ENCODE data around the gene CHST8.
"Not testable (repeated sequence)": the region's sequence is repeated elsewhere in the genome, so short reads cannot be mapped to it uniquely, and the experiment has no call there.

The CHST8 gene

DNA sequence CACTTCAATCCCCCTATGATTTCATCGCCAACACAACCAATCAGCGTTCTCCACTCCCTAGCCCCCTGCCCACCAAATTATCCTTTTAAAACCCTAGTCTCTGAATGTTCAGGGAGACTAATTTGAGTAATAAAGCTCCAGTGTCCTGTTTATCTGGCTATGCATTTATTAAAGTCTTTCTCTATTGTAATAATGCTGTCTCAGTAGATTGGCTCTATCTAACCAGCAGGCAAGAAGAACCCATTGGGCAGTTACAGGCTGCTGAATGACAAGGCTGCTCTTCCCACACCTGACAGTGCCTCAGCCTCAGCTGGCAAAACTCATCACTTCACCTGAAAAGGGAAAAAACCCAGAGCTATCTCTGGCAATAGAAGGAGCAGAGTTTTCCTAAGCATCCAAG, 20.2 kb upstream of the CHST8 start:
- Histone ChIP-seq H3K9ac (ENCODE audit: low read depth in 1 of 2, low read length in 2 of 2) (no peak overlapping the region), H3K27ac (ENCODE audit: low read depth in 2 of 2, low read length in 2 of 2) (no peak overlapping the region), H3K4me3 (ENCODE audit: low read length in 2 of 2) (no peak overlapping the region), H3K9me3 (ENCODE audit: control insufficient read depth in 2 of 2, low read length in 2 of 2) (peaks cover 3 to 8% of the 10 kb centered on the region in 2 donors), H3K36me3 (ENCODE audit: control insufficient read depth in 2 of 2, insufficient read depth in 2 of 2, low read length in 2 of 2) (no peaks in the 10 kb centered on the region), H3K4me1 (ENCODE audit: control insufficient read depth in 2 of 2, insufficient read depth in 2 of 2, low read length in 2 of 2) (no peaks in the 10 kb centered on the region), H3K27me3 (ENCODE audit: control insufficient read depth in 2 of 2, insufficient read depth in 2 of 2, low read length in 2 of 2) (no peaks in the 10 kb centered on the region)

GRCh38 chr19:33602576-33603204, 19.1 kb upstream of the CHST8 start:
- Histone ChIP-seq H3K36me3 (ENCODE audit: control insufficient read depth in 2 of 2, insufficient read depth in 2 of 2, low read length in 2 of 2) (no peaks in the 10 kb centered on the region), H3K9me3 (ENCODE audit: control insufficient read depth in 2 of 2, low read length in 2 of 2) (peaks cover 3 to 8% of the 10 kb centered on the region in 2 donors), H3K4me1 (ENCODE audit: control insufficient read depth in 2 of 2, insufficient read depth in 2 of 2, low read length in 2 of 2) (no peaks in the 10 kb centered on the region), H3K4me3 (ENCODE audit: low read length in 2 of 2) (no peak overlapping the region), H3K27me3 (ENCODE audit: control insufficient read depth in 2 of 2, insufficient read depth in 2 of 2, low read length in 2 of 2) (no peaks in the 10 kb centered on the region), H3K9ac (ENCODE audit: low read depth in 1 of 2, low read length in 2 of 2) (no peak overlapping the region), H3K27ac (ENCODE audit: low read depth in 2 of 2, low read length in 2 of 2) (no peak overlapping the region)

DNA sequence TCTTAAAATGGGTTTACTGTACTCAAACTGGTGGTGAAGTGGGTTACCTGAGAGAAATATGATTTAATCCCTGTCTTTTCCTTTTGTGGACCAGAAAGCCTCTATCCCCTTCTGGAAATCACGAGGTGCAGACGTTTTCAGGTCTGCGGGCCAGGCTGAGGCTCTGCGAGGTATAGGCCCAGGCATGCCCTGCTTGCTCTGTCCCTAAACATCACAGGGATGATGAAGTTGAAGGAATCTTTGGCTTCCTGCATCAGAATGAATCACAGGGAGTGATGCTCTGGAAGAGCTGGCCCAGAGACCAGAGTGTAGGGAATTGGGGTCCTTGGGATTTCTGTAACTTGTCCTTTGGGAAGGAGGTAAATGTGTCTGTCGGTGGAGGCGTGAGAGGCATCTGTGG, 18.4 kb upstream of the CHST8 start:
- H3K9ac ChIP-seq (ENCODE audit: low read depth in 1 of 2, low read length in 2 of 2), result no peak overlapping the region
- no peaks in the 10 kb centered on the region for H3K36me3 ChIP-seq (ENCODE audit: control insufficient read depth in 2 of 2, insufficient read depth in 2 of 2, low read length in 2 of 2)
- H3K4me1 ChIP-seq (ENCODE audit: control insufficient read depth in 2 of 2, insufficient read depth in 2 of 2, low read length in 2 of 2), result no peaks in the 10 kb centered on the region
- no peak overlapping the region for H3K27ac ChIP-seq (ENCODE audit: low read depth in 2 of 2, low read length in 2 of 2)
- no peak overlapping the region for H3K4me3 ChIP-seq (ENCODE audit: low read length in 2 of 2)
- peaks cover 3 to 8% of the 10 kb centered on the region in 2 donors for H3K9me3 ChIP-seq (ENCODE audit: control insufficient read depth in 2 of 2, low read length in 2 of 2)
- H3K27me3 ChIP-seq (ENCODE audit: control insufficient read depth in 2 of 2, insufficient read depth in 2 of 2, low read length in 2 of 2), result no peaks in the 10 kb centered on the region

- H3K36me3 ChIP-seq (ENCODE audit: control insufficient read depth in 2 of 2, insufficient read depth in 2 of 2, low read length in 2 of 2), result no peaks in the 10 kb centered on the region
- H3K27me3 ChIP-seq (ENCODE audit: control insufficient read depth in 2 of 2, insufficient read depth in 2 of 2, low read length in 2 of 2), result no peaks in the 10 kb centered on the region
- no peak overlapping the region for H3K27ac ChIP-seq (ENCODE audit: low read depth in 2 of 2, low read length in 2 of 2)
- H3K4me3 ChIP-seq (ENCODE audit: low read length in 2 of 2), result no peak overlapping the region
- H3K4me1 ChIP-seq (ENCODE audit: control insufficient read depth in 2 of 2, insufficient read depth in 2 of 2, low read length in 2 of 2), result no peaks in the 10 kb centered on the region
- peaks cover 3 to 8% of the 10 kb centered on the region in 2 donors for H3K9me3 ChIP-seq (ENCODE audit: control insufficient read depth in 2 of 2, low read length in 2 of 2)
- H3K9ac ChIP-seq (ENCODE audit: low read depth in 1 of 2, low read length in 2 of 2), result no peak overlapping the region
Observed at GRCh38 chr19:33604651-33605050, 17.1 kb upstream of the CHST8 start.

DNA sequence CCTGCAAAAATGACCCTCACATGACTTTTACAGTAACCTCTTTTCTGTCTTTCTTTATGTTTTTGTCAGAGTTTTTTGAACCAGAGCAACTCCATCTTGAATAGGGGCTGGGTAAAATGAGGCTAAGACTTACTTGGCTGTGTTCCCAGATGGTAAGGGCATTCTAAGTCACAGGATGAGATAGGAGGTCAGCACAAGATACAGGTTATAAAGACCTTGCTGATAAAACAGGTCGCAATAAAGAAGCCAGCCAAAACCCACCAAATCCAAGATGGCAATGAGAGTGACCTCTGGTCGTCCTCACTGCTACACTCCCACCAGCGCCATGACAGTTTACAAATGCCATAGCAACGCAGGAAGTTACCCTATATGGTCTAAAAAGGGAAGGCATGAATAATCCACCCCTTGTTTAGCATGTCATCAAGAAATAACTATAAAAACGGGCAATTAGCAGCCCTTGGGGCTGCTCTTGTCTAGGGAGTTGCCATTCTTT, 15.9 kb upstream of the CHST8 start:
- H3K9me3 ChIP-seq (ENCODE audit: control insufficient read depth in 2 of 2, low read length in 2 of 2); H3K27ac ChIP-seq (ENCODE audit: low read depth in 2 of 2, low read length in 2 of 2); H3K4me3 ChIP-seq (ENCODE audit: low read length in 2 of 2); H3K9ac ChIP-seq (ENCODE audit: low read depth in 1 of 2, low read length in 2 of 2); H3K36me3 ChIP-seq (ENCODE audit: control insufficient read depth in 2 of 2, insufficient read depth in 2 of 2, low read length in 2 of 2); H3K27me3 ChIP-seq (ENCODE audit: control insufficient read depth in 2 of 2, insufficient read depth in 2 of 2, low read length in 2 of 2); H3K4me1 ChIP-seq (ENCODE audit: control insufficient read depth in 2 of 2, insufficient read depth in 2 of 2, low read length in 2 of 2): not testable (repeated sequence)

DNA sequence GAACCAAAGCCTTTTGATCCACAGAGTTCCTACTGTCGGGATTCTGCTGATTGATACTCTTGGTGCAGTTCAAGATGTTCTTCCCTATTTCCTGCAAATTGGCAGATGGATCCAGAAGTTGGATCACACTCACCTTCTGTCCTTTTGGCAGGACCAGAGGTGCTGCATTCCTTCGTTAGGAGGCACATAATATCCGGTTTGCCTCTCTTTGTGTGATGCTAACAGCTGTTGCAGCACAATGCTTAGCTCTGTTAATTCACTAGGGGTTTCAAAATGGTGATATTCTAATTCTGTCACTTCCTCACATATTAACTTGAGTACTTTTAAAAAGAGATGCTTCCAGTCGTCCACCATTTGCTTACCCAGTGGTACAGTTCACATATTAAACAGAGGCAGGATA, 15.2 kb upstream of the CHST8 start:
- Histone ChIP-seq H3K4me3 (ENCODE audit: low read length in 2 of 2) (no peak overlapping the region), H3K9ac (ENCODE audit: low read depth in 1 of 2, low read length in 2 of 2) (no peak overlapping the region), H3K27me3 (ENCODE audit: control insufficient read depth in 2 of 2, insufficient read depth in 2 of 2, low read length in 2 of 2) (no peaks in the 10 kb centered on the region), H3K4me1 (ENCODE audit: control insufficient read depth in 2 of 2, insufficient read depth in 2 of 2, low read length in 2 of 2) (no peaks in the 10 kb centered on the region), H3K27ac (ENCODE audit: low read depth in 2 of 2, low read length in 2 of 2) (no peak overlapping the region), H3K36me3 (ENCODE audit: control insufficient read depth in 2 of 2, insufficient read depth in 2 of 2, low read length in 2 of 2) (no peaks in the 10 kb centered on the region), H3K9me3 (ENCODE audit: control insufficient read depth in 2 of 2, low read length in 2 of 2) (peaks cover under 1 to 5% of the 10 kb centered on the region in 2 donors)

GRCh38 chr19:33609353-33609752, 12.4 kb upstream of the CHST8 start:
- no peaks in the 10 kb centered on the region for H3K9me3 ChIP-seq (ENCODE audit: control insufficient read depth in 2 of 2, low read length in 2 of 2)
- H3K4me3 ChIP-seq (ENCODE audit: low read length in 2 of 2), result no peak overlapping the region
- no peaks in the 10 kb centered on the region for H3K27me3 ChIP-seq (ENCODE audit: control insufficient read depth in 2 of 2, insufficient read depth in 2 of 2, low read length in 2 of 2)
- H3K36me3 ChIP-seq (ENCODE audit: control insufficient read depth in 2 of 2, insufficient read depth in 2 of 2, low read length in 2 of 2), result no peaks in the 10 kb centered on the region
- H3K4me1 ChIP-seq (ENCODE audit: control insufficient read depth in 2 of 2, insufficient read depth in 2 of 2, low read length in 2 of 2), result no peaks in the 10 kb centered on the region
- no peak overlapping the region for H3K9ac ChIP-seq (ENCODE audit: low read depth in 1 of 2, low read length in 2 of 2)
- no peak overlapping the region for H3K27ac ChIP-seq (ENCODE audit: low read depth in 2 of 2, low read length in 2 of 2)

DNA sequence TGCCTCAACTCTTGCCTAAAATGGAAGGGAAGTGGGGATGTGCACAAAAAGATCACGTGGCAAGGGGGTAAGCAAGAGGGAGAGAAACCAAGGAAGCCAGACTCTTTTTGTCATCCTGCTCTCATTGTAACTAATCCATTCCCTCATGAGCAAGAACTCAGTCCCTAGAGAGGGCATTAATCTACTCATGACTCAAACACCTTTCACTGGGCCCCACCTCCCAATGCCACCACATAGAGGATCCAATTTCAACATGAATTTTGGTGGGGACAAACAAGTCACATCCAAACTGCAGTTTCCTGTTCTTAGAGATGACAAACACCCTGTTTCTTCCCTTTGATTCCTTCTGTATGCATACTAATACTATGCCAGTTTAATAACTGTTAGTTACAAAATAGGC, 11.2 kb upstream of the CHST8 start:
- Histone ChIP-seq H3K4me3 (ENCODE audit: low read length in 2 of 2) (no peak overlapping the region), H3K36me3 (ENCODE audit: control insufficient read depth in 2 of 2, insufficient read depth in 2 of 2, low read length in 2 of 2) (no peaks in the 10 kb centered on the region), H3K27ac (ENCODE audit: low read depth in 2 of 2, low read length in 2 of 2) (no peak overlapping the region), H3K27me3 (ENCODE audit: control insufficient read depth in 2 of 2, insufficient read depth in 2 of 2, low read length in 2 of 2) (no peaks in the 10 kb centered on the region), H3K9me3 (ENCODE audit: control insufficient read depth in 2 of 2, low read length in 2 of 2) (no peaks in the 10 kb centered on the region), H3K4me1 (ENCODE audit: control insufficient read depth in 2 of 2, insufficient read depth in 2 of 2, low read length in 2 of 2) (no peaks in the 10 kb centered on the region), H3K9ac (ENCODE audit: low read depth in 1 of 2, low read length in 2 of 2) (no peak overlapping the region)

DNA sequence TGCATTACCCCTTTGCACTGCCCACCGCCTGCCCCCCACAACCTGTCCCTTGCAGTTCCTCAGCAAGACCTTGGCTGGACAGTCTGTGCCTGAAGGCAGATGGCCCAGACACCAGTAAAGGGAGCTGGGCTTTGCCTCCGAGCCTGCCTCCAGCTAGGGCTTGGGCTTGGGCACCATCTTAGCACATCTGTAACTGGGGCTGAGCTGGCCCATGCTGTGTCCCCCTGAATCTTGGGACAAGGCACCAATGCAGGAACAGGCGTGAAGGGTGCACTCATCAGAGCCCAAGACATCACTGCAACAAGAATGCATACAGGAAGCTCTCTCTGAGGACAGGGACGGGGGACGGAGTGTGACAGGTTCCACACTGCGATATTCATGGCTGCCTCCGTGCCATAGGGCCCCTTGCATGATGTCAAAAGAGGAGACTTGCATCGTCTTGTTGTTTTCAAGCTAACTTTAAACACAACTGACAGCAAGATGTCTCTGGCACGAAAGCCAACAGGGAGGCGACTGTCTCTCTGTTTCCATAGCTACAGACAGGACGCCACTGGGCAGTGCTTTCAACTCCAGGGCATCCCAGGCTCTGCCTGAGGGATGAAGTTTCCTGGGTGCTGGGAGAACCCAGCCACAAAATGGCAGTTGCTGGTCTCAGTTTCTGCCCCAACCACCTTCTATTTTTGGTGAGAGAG, 8.7 kb upstream of the CHST8 start:
- Histone ChIP-seq H3K9ac (ENCODE audit: low read depth in 1 of 2, low read length in 2 of 2) (no peak overlapping the region), H3K36me3 (ENCODE audit: control insufficient read depth in 2 of 2, insufficient read depth in 2 of 2, low read length in 2 of 2) (no peaks in the 10 kb centered on the region), H3K27ac (ENCODE audit: low read depth in 2 of 2, low read length in 2 of 2) (no peak overlapping the region), H3K9me3 (ENCODE audit: control insufficient read depth in 2 of 2, low read length in 2 of 2) (no peaks in the 10 kb centered on the region), H3K4me3 (ENCODE audit: low read length in 2 of 2) (no peak overlapping the region), H3K27me3 (ENCODE audit: control insufficient read depth in 2 of 2, insufficient read depth in 2 of 2, low read length in 2 of 2) (no peaks in the 10 kb centered on the region), H3K4me1 (ENCODE audit: control insufficient read depth in 2 of 2, insufficient read depth in 2 of 2, low read length in 2 of 2) (no peaks in the 10 kb centered on the region)

- Histone ChIP-seq H3K27me3 (ENCODE audit: control insufficient read depth in 2 of 2, insufficient read depth in 2 of 2, low read length in 2 of 2) (no peaks in the 10 kb centered on the region), H3K9ac (ENCODE audit: low read depth in 1 of 2, low read length in 2 of 2) (no peak overlapping the region), H3K4me3 (ENCODE audit: low read length in 2 of 2) (no peak overlapping the region), H3K36me3 (ENCODE audit: control insufficient read depth in 2 of 2, insufficient read depth in 2 of 2, low read length in 2 of 2) (no peaks in the 10 kb centered on the region), H3K9me3 (ENCODE audit: control insufficient read depth in 2 of 2, low read length in 2 of 2) (no peaks in the 10 kb centered on the region), H3K27ac (ENCODE audit: low read depth in 2 of 2, low read length in 2 of 2) (no peak overlapping the region), H3K4me1 (ENCODE audit: control insufficient read depth in 2 of 2, insufficient read depth in 2 of 2, low read length in 2 of 2) (no peaks in the 10 kb centered on the region)
Observed at GRCh38 chr19:33613620-33614000, 8.1 kb upstream of the CHST8 start.
